ENCODE data around the gene C10orf71. TPM values are rescaled to one million over a fixed set of nuclear protein-coding genes. Genes with fewer than 3 reads are reported as not detected.

C10orf71 gene
- polyA plus RNA-seq, 3 donors = 0.19 to 0.28 TPM; not detected in 1

- DNase-seq = no peak
These were observed 25.3 kb upstream of the C10orf71 start for GRCh38 chr10:49273626-49274025.

GRCh38 chr10:49274886-49275285 is 24.1 kb upstream of the C10orf71 start:
- DNase-seq = no peak

- no peak for DNase-seq
These were observed 23.1 kb upstream of the C10orf71 start for GRCh38 chr10:49275896-49276295.

- no peak for DNase-seq
These were observed 22.4 kb upstream of the C10orf71 start for GRCh38 chr10:49276596-49276995.

GRCh38 chr10:49277973-49278372 is 21.0 kb upstream of the C10orf71 start:
- DNase-seq = no peak

GRCh38 chr10:49278497-49278981 is 20.4 kb upstream of the C10orf71 start:
- no peak for DNase-seq

GRCh38 chr10:49279015-49279880 is 19.7 kb upstream of the C10orf71 start:
- no peak for DNase-seq

GRCh38 chr10:49280001-49280408 is 19.0 kb upstream of the C10orf71 start:
- DNase-seq = no peak

- DNase-seq = no peak
These were observed 17.5 kb upstream of the C10orf71 start for GRCh38 chr10:49281461-49281860.

GRCh38 chr10:49282306-49282705 is 16.7 kb upstream of the C10orf71 start:
- DNase-seq = no peak

GRCh38 chr10:49282879-49283341 is 16.1 kb upstream of the C10orf71 start:
- no peak for DNase-seq

- no peak for DNase-seq
These were observed 15.5 kb upstream of the C10orf71 start for GRCh38 chr10:49283491-49283890.

- DNase-seq = no peak
These were observed 14.6 kb upstream of the C10orf71 start for GRCh38 chr10:49284356-49284755.

GRCh38 chr10:49285232-49285631 is 13.7 kb upstream of the C10orf71 start:
- DNase-seq = no peak

- DNase-seq = no peak
These were observed 12.3 kb upstream of the C10orf71 start for GRCh38 chr10:49286686-49287085.

- DNase-seq = no peak
These were observed 11.2 kb upstream of the C10orf71 start for GRCh38 chr10:49287689-49288340.

- DNase-seq = no peak
These were observed 10.5 kb upstream of the C10orf71 start for GRCh38 chr10:49288341-49289065.

- no peak for DNase-seq
These were observed 9.5 kb upstream of the C10orf71 start for GRCh38 chr10:49289480-49289879.

- no peak for DNase-seq
These were observed 8.8 kb upstream of the C10orf71 start for GRCh38 chr10:49290131-49290530.

GRCh38 chr10:49290607-49291006 is 8.4 kb upstream of the C10orf71 start:
- DNase-seq = no peak

- DNase-seq = no peak
These were observed 6.3 kb upstream of the C10orf71 start for GRCh38 chr10:49292565-49293207.

- DNase-seq = no peak
These were observed 5.8 kb upstream of the C10orf71 start for GRCh38 chr10:49293208-49293603.

All from renal pelvis (tissue), 4 donors.